GM12872 (cell line): ENCODE data around the gene CDKN2B-AS1.

ENCODE experiments used
- CTCF ChIP-seq: IDR thresholded peaks from 3 replicates; pipeline ENCODE4 v1.5.1; 2011; ENCODE audit warnings: low read depth, mild to moderate bottlenecking, low read length, moderate library complexity; ENCODE audit not compliant: insufficient read depth

The CDKN2B-AS1 gene

GRCh38 chr9:22002038-22002437 is 7.4 kb downstream of the CDKN2B-AS1 start:
- no peak for TF ChIP-seq CTCF

GRCh38 chr9:22005021-22005701 is 10.6 kb downstream of the CDKN2B-AS1 start:
- TF ChIP-seq CTCF, result no peak

GRCh38 chr9:22005702-22006606 is 11.4 kb downstream of the CDKN2B-AS1 start:
- no peak for TF ChIP-seq CTCF

- no peak for TF ChIP-seq CTCF
These were observed 13.8 kb downstream of the CDKN2B-AS1 start for GRCh38 chr9:22008384-22008716.

GRCh38 chr9:22008717-22009505 is 14.3 kb downstream of the CDKN2B-AS1 start, which contains the start of gene CDKN2B:
TSS of gene CDKN2B (minus strand) at chr9:22009305. CDS start at chr9:22008953, 352 bp downstream.
- TF ChIP-seq CTCF, result peak; percentile 78

GRCh38 chr9:22009506-22009867 is 14.9 kb downstream of the CDKN2B-AS1 start:
- no peak for TF ChIP-seq CTCF
